K562 (cell line): Measurements from ENCODE around the gene SELENOK. TPM values are rescaled to one million over a fixed set of nuclear protein-coding genes. Genes with fewer than 3 reads are reported as not detected.
A peak's percentile ranks its signal among the peaks of the same experiment; 100 is the strongest.

Experiments used
- CSDE1 ChIP-seq, 2 experiments: fragments of 450-650 bp; IDR thresholded peaks; 2 replicates each; pipeline ENCODE4 v1.6.1; 2016; ENCODE audit warnings: mild to moderate bottlenecking in 1 of 2
- EGR1 ChIP-seq: fragments of 450-650 bp; conservative IDR thresholded peaks from 2 replicates; pipeline ENCODE4 v1.6.1; 2017; ENCODE audit warnings: mild to moderate bottlenecking
- ESRRA ChIP-seq: fragments of 450-650 bp; IDR thresholded peaks from 2 replicates; pipeline ENCODE4 v1.6.1; 2014; ENCODE audit warnings: low read depth, mild to moderate bottlenecking, moderate library complexity, borderline replicate concordance
- ETV1 ChIP-seq: fragments of 450-650 bp; conservative IDR thresholded peaks from 2 replicates; pipeline ENCODE4 v1.6.1; 2016; ENCODE audit warnings: missing genetic modification characterization, control low read depth, low read depth, missing compliant biosample characterization
- MBD2 ChIP-seq: sonication (generic); IDR thresholded peaks from 2 replicates; pipeline ENCODE4 v1.6.1; 2016; ENCODE audit warnings: low read depth, borderline replicate concordance
- NCOA1 ChIP-seq: fragments of 450-650 bp; IDR thresholded peaks from 2 replicates; pipeline ENCODE4 v1.6.1; 2016; ENCODE audit warnings: low read depth
- NFIC ChIP-seq: fragments of 450-650 bp; IDR thresholded peaks from 2 replicates; pipeline ENCODE4 v1.6.1; 2017; ENCODE audit warnings: mild to moderate bottlenecking, inconsistent platforms
- NRF1 ChIP-seq, 2 experiments: fragments of 450-650 bp; IDR thresholded peaks in 1 of 2; conservative IDR thresholded peaks in 1 of 2; 2 replicates each; pipeline ENCODE4 v1.6.1; 2014; ENCODE audit warnings: mild to moderate bottlenecking in 2 of 2
- POLR2B ChIP-seq: fragments of 450-650 bp; IDR thresholded peaks from 2 replicates; pipeline ENCODE4 v1.6.1; 2018; ENCODE audit warnings: low read depth; ENCODE audit not compliant: partially characterized antibody
- TCFL5 ChIP-seq: fragments of 250-450 bp; sonication (Bioruptor Pico); conservative IDR thresholded peaks from 2 replicates; pipeline ENCODE4 v1.6.1; 2021; ENCODE audit warnings: mild to moderate bottlenecking, moderate library complexity, matching md5 sums
- polyA plus RNA-seq, 8 experiments: library from polyadenylated mRNA; depleted of rRNA in 4 of 8; stranded (reverse) in 5 of 8; unstranded in 3 of 8; fragments of >200 nt; fragmentation: Nextera tagmentation in 2 of 8; fragmentation: Illumina TruSeq in 1 of 8; extraction: Ambion mirVana in 2 of 8; extraction: Trizol in 1 of 8; gene quantifications; 2 replicates each; pipeline versions ENCODE4 v1.2.1 to v1.2.3, GENCODE V29; 2011 to 2014; ENCODE audit warnings: inconsistent platforms in 1 of 8, missing spikeins in 1 of 8
- total RNA-seq, 7 experiments: library from RNA; depleted of rRNA in 6 of 7; stranded (reverse); fragments of >200 nt in 6 of 7; fragmentation: Illumina TruSeq in 2 of 7; extraction: Trizol in 2 of 7; gene quantifications; 2 replicates each; pipeline versions ENCODE4 v1.2.1 to v1.2.3, GENCODE V29; 2011 to 2021; ENCODE audit warnings: low replicate concordance in 1 of 7
- TF ChIP-seq, protein P1 (sequence below), 2 experiments: fragments of 450-650 bp; IDR thresholded peaks; 2 replicates each; pipeline ENCODE4 v1.6.1; 2016; ENCODE audit warnings: mild to moderate bottlenecking in 2 of 2, borderline replicate concordance in 1 of 2, low read depth in 1 of 2, moderate library complexity in 1 of 2
- TF ChIP-seq, protein P2 (sequence below): fragments of 450-650 bp; IDR thresholded peaks from 2 replicates; pipeline ENCODE4 v1.6.1; 2017; ENCODE audit warnings: antibody characterized with exemption
- TF ChIP-seq, protein P3 (sequence below): fragments of 450-650 bp; IDR thresholded peaks from 2 replicates; pipeline ENCODE4 v1.6.1; 2016
- TF ChIP-seq, protein P4 (sequence below): sonication (generic); formaldehyde crosslinking; IDR thresholded peaks from 2 replicates; pipeline ENCODE4 v1.8.0; 2022; ENCODE audit warnings: missing genetic modification reagents, mild to moderate bottlenecking, moderate library complexity, borderline replicate concordance

Gene SELENOK
- total and polyA plus RNA-seq, 9 of the 15 experiments (the other 6 are each of a cell fraction or from before 2014, with no cell fraction given) = 18.3 to 164 (median 34.8) TPM

DNA sequence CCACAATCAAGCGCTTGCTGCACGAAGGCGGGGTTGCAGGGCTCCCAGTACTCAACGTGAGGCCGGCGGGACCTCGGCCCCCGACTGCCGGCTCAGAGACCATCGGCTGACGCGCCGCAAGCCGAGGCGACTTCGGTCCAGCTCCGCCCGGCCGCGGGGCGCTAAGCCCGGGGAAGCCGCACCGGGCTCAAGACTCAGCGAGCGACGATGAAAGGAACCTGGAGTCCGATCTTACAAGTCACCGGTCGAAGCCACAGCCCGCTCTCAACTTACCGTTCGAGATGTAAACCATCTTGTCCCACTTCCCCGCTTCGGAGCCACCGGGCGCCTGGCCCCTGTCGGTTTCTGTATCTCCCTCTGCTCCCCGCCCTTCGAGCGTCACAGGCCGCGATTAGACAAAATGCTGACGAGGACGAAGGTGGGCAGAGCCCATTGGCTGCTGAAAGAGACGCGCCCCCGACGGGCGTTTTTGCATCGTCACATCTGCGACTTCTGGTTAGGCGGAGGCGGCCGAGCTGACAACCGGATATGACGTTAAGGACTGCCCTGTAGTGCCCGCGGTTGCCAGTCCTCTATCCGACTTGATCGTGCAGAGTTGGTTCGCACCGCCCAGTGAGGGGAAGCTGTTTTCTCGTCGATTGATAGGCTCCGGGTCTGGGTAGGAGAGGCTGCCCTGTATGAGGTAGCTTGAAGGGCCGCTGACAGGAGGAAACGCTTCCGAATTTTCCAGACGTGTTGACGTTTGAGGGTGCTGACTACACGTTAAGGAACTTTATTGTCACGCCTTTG is at the start of gene SELENOK (continued):
- TF ChIP-seq, protein P1, sequence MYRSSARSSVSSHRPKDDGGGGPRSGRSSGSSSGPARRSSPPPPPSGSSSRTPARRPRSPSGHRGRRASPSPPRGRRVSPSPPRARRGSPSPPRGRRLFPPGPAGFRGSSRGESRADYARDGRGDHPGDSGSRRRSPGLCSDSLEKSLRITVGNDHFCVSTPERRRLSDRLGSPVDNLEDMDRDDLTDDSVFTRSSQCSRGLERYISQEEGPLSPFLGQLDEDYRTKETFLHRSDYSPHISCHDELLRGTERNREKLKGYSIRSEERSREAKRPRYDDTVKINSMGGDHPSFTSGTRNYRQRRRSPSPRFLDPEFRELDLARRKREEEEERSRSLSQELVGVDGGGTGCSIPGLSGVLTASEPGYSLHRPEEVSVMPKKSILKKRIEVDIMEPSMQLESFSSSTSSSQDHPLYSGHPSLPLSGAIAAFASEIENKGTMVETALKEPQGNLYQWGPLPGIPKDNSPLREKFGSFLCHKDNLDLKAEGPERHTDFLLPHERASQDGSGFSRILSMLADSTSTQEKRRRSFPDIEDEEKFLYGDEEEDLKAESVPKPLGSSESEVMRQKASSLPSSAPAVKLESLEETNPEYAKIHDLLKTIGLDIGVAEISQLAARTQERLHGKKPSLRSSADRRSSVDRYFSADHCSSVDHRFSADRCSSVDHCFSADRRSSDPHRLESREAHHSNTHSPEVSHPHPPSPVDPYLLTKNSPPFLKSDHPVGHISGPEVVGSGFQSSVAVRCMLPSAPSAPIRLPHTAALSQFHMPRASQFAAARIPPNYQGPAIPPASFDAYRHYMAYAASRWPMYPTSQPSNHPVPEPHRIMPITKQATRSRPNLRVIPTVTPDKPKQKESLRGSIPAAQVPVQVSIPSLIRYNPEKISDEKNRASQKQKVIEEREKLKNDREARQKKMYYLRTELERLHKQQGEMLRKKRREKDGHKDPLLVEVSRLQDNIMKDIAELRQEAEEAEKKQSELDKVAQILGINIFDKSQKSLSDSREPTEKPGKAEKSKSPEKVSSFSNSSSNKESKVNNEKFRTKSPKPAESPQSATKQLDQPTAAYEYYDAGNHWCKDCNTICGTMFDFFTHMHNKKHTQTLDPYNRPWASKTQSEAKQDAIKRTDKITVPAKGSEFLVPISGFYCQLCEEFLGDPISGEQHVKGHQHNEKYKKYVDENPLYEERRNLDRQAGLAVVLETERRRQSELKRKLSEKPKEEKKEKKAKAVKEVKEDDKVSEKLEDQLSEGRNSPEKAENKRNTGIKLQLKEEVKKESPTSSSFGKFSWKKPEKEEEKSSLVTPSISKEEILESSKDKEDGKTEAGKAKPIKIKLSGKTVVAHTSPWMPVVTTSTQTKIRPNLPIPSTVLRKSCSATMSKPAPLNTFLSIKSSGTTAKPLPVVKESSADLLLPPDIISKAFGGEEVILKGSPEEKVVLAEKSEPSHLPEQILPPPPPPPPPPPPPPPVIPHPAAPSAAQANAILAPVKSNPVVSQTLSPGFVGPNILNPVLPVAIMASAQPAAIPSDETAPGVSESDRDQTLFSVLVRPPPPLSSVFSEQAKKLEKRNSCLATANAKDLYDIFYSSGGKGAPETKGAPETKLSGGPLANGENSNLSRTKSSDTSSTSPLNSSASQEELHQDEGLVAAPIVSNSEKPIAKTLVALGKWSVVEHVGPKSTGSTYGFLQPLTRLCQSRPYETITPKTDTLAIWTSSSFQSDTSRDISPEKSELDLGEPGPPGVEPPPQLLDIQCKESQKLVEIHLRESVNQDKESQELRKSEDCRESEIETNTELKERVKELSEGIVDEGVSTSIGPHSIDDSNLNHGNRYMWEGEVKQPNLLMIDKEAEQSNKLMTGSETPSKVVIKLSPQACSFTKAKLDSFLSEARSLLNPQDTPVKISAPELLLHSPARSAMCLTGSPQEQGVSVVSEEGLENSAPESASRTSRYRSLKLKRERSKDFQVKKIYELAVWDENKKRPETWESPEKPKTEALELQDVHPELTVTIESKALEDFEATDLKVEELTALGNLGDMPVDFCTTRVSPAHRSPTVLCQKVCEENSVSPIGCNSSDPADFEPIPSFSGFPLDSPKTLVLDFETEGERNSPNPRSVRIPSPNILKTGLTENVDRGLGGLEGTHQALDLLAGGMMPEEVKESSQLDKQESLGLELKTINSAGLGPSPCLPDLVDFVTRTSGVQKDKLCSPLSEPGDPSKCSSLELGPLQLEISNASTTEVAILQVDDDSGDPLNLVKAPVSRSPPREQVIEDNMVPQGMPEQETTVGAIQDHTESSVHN (IDR thresholded peaks at IDR 0.05; ENCODE audit: borderline replicate concordance in 1 of 2, low read depth in 1 of 2) = no peak
- no peak for TF ChIP-seq TCFL5 (CRISPR knock-in tag)
- 0 out of 2 replicates have a peak, but pooled peaks have one; percentile 20 for TF ChIP-seq NCOA1
- 0 out of 2 replicates have a peak, but pooled peaks have one; percentile 16 for TF ChIP-seq ESRRA
- TF ChIP-seq EGR1 = peak; percentile 78
- 0 out of 2 replicates have a peak, but pooled peaks have one; percentile 23 for TF ChIP-seq NFIC
- TF ChIP-seq, protein P2, sequence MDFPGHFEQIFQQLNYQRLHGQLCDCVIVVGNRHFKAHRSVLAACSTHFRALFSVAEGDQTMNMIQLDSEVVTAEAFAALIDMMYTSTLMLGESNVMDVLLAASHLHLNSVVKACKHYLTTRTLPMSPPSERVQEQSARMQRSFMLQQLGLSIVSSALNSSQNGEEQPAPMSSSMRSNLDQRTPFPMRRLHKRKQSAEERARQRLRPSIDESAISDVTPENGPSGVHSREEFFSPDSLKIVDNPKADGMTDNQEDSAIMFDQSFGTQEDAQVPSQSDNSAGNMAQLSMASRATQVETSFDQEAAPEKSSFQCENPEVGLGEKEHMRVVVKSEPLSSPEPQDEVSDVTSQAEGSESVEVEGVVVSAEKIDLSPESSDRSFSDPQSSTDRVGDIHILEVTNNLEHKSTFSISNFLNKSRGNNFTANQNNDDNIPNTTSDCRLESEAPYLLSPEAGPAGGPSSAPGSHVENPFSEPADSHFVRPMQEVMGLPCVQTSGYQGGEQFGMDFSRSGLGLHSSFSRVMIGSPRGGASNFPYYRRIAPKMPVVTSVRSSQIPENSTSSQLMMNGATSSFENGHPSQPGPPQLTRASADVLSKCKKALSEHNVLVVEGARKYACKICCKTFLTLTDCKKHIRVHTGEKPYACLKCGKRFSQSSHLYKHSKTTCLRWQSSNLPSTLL = no peak
- peak; percentile 85 for TF ChIP-seq POLR2B
- TF ChIP-seq, protein P3, sequence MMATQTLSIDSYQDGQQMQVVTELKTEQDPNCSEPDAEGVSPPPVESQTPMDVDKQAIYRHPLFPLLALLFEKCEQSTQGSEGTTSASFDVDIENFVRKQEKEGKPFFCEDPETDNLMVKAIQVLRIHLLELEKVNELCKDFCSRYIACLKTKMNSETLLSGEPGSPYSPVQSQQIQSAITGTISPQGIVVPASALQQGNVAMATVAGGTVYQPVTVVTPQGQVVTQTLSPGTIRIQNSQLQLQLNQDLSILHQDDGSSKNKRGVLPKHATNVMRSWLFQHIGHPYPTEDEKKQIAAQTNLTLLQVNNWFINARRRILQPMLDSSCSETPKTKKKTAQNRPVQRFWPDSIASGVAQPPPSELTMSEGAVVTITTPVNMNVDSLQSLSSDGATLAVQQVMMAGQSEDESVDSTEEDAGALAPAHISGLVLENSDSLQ = peak; percentile 74
- TF ChIP-seq MBD2 = peak; percentile 78; the same call in 1 of the 2 replicates
- TF ChIP-seq CSDE1 (IDR thresholded peaks at IDR 0.05) = peak in 1 of 2 experiments; percentile 60; a peak in 2 of 4 replicates
- TF ChIP-seq, protein P4, sequence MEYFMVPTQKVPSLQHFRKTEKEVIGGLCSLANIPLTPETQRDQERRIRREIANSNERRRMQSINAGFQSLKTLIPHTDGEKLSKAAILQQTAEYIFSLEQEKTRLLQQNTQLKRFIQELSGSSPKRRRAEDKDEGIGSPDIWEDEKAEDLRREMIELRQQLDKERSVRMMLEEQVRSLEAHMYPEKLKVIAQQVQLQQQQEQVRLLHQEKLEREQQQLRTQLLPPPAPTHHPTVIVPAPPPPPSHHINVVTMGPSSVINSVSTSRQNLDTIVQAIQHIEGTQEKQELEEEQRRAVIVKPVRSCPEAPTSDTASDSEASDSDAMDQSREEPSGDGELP = peak; percentile 72; the same call in 1 of the 2 replicates
- peak; percentile 44 for TF ChIP-seq ETV1 (tag)
- TF ChIP-seq NRF1 (conservative IDR thresholded peaks at IDR 0.05 in 1 of 2, IDR thresholded peaks at IDR 0.05 in 1 of 2) = peak; percentile 35 to 52; a peak in 3 of 4 replicates
